ENCODE results near the gene TXNL4B.

Gene TXNL4B

DNA sequence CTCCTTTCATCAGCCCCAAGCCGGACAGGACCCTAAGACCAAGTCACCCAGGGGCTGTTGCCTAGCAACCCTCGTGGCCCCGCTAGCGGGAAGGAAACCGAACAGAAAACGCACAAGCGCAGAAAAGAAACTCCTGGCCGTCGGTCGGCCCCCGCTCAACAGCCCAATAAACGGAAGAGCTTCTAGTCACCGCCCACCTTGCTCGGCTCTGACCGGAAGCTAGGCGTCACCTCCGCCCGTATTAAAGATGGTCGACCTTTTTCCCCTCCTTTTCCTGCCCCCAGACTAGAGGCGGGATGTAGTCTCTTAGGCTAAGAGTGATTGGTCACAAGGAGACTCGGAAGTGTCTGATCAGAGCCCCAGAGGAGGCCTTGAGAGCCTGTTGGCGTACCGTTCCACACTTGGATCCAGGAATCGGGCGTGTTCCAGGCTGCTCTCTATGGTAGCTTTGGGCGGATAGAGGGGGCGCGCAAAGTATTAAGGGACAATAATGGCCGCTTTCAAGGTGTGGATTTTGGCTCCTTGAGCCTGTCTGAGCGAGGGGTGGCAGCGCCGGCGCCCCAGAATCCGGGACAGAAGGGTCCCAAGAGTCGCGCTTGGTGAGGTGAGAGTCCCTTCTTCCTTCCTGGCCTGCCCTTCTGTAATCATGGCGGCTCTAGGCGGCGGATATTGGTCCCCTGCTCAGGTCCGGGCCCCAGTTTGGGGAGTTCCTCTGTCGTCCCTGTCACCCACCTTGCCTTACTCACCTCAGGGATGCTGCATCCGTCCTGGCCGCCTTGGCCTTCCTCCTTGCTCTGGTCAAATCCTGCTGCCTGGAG is at the start of gene TXNL4B, which contains the start of gene DHX38:
TSS of gene TXNL4B (minus strand) at position 173 of the 818 bp plus-strand sequence. CDS start 2,871 bp downstream, outside the sequence.
TSS of gene DHX38 (plus strand) at position 400 of the 818 bp plus-strand sequence. CDS start 2,311 bp downstream, outside the sequence.
- Histone ChIP-seq H3K27ac (ENCODE audit: poor library complexity, severe bottlenecking) (peak within 1 kb of the TSS; percentile 55), H3K4me3 (ENCODE audit: severe bottlenecking) (peak within 1 kb of the TSS; percentile 80), H3K4me1 (ENCODE audit: insufficient read depth, poor library complexity, severe bottlenecking) (peaks cover 17% of the 10 kb centered on the region), H3K36me3 (ENCODE audit: low read depth) (peaks cover 63% of the 10 kb centered on the region), H3K27me3 (ENCODE audit: insufficient read depth, poor library complexity, severe bottlenecking) (no peaks in the 10 kb centered on the region), H3K9me3 (ENCODE audit: severe bottlenecking) (no peaks in the 10 kb centered on the region)
- TF ChIP-seq, protein P1, sequence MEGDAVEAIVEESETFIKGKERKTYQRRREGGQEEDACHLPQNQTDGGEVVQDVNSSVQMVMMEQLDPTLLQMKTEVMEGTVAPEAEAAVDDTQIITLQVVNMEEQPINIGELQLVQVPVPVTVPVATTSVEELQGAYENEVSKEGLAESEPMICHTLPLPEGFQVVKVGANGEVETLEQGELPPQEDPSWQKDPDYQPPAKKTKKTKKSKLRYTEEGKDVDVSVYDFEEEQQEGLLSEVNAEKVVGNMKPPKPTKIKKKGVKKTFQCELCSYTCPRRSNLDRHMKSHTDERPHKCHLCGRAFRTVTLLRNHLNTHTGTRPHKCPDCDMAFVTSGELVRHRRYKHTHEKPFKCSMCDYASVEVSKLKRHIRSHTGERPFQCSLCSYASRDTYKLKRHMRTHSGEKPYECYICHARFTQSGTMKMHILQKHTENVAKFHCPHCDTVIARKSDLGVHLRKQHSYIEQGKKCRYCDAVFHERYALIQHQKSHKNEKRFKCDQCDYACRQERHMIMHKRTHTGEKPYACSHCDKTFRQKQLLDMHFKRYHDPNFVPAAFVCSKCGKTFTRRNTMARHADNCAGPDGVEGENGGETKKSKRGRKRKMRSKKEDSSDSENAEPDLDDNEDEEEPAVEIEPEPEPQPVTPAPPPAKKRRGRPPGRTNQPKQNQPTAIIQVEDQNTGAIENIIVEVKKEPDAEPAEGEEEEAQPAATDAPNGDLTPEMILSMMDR (IDR thresholded peaks at IDR 0.05; ENCODE audit: poor library complexity, severe bottlenecking): no peak
- ATAC-seq (ENCODE audit: low read depth) (peak; percentile 99), DNase-seq (ENCODE audit: low spot score) (peak; percentile 92)

GRCh38 chr16:72142476-72142875 is 49.1 kb upstream of the TXNL4B start:
- Histone ChIP-seq H3K4me3 (ENCODE audit: severe bottlenecking) (no peak overlapping the region), H3K36me3 (ENCODE audit: low read depth) (no peaks in the 10 kb centered on the region), H3K9me3 (ENCODE audit: severe bottlenecking) (no peaks in the 10 kb centered on the region), H3K27me3 (ENCODE audit: insufficient read depth, poor library complexity, severe bottlenecking) (no peaks in the 10 kb centered on the region), H3K4me1 (ENCODE audit: insufficient read depth, poor library complexity, severe bottlenecking) (no peaks in the 10 kb centered on the region), H3K27ac (ENCODE audit: poor library complexity, severe bottlenecking) (no peak overlapping the region)
- no peak for ATAC-seq (ENCODE audit: low read depth)
- TF ChIP-seq, protein P1 (IDR thresholded peaks at IDR 0.05; ENCODE audit: poor library complexity, severe bottlenecking): no peak
- DNase-seq (ENCODE audit: low spot score): no peak

DNA sequence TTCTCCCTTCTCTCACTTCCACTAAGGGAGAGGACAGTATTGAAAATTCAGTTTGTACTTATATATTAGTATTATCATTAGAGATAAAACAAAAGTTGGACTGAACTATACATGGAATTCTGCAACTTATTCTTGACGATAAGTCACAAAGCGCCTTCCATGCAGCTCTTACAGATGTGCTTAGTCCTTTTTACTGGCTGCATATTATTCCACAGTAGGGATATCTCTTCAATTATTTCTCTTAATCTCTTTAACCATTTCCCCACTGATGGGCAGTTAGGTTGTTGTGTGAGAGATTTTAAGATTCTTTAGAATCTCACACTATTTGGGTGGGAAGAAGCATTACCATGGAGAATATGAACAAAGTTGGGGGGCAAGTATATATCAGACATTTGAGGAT is 46.5 kb upstream of the TXNL4B start:
- H3K27ac ChIP-seq (ENCODE audit: poor library complexity, severe bottlenecking): no peak overlapping the region
- no peaks in the 10 kb centered on the region for H3K36me3 ChIP-seq (ENCODE audit: low read depth)
- TF ChIP-seq, protein P1 (IDR thresholded peaks at IDR 0.05; ENCODE audit: poor library complexity, severe bottlenecking): no peak
- DNase-seq (ENCODE audit: low spot score) (no peak), ATAC-seq (ENCODE audit: low read depth) (no peak)
- no peaks in the 10 kb centered on the region for H3K27me3 ChIP-seq (ENCODE audit: insufficient read depth, poor library complexity, severe bottlenecking)
- H3K4me1 ChIP-seq (ENCODE audit: insufficient read depth, poor library complexity, severe bottlenecking): no peaks in the 10 kb centered on the region
- H3K9me3 ChIP-seq (ENCODE audit: severe bottlenecking): no peaks in the 10 kb centered on the region
- H3K4me3 ChIP-seq (ENCODE audit: severe bottlenecking): no peak overlapping the region

GRCh38 chr16:72138064-72138572 is 44.7 kb upstream of the TXNL4B start:
- ATAC-seq (ENCODE audit: low read depth): no peak
- H3K27ac ChIP-seq (ENCODE audit: poor library complexity, severe bottlenecking): no peak overlapping the region
- no peaks in the 10 kb centered on the region for H3K4me1 ChIP-seq (ENCODE audit: insufficient read depth, poor library complexity, severe bottlenecking)
- no peak for DNase-seq (ENCODE audit: low spot score)
- no peaks in the 10 kb centered on the region for H3K27me3 ChIP-seq (ENCODE audit: insufficient read depth, poor library complexity, severe bottlenecking)
- H3K4me3 ChIP-seq (ENCODE audit: severe bottlenecking): no peak overlapping the region
- no peaks in the 10 kb centered on the region for H3K36me3 ChIP-seq (ENCODE audit: low read depth)
- no peaks in the 10 kb centered on the region for H3K9me3 ChIP-seq (ENCODE audit: severe bottlenecking)
- TF ChIP-seq, protein P1 (IDR thresholded peaks at IDR 0.05; ENCODE audit: poor library complexity, severe bottlenecking): no peak
